Measurements from ENCODE around the gene C1orf198. TPM values are rescaled to one million over a fixed set of nuclear protein-coding genes. Genes with fewer than 3 reads are reported as not detected.

The C1orf198 gene, protein sequence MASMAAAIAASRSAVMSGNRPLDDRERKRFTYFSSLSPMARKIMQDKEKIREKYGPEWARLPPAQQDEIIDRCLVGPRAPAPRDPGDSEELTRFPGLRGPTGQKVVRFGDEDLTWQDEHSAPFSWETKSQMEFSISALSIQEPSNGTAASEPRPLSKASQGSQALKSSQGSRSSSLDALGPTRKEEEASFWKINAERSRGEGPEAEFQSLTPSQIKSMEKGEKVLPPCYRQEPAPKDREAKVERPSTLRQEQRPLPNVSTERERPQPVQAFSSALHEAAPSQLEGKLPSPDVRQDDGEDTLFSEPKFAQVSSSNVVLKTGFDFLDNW
- 29.7 and 35.0 TPM in 2 replicates for total RNA-seq (2014; rRNA removed; shearing (Covaris generic))

DNA sequence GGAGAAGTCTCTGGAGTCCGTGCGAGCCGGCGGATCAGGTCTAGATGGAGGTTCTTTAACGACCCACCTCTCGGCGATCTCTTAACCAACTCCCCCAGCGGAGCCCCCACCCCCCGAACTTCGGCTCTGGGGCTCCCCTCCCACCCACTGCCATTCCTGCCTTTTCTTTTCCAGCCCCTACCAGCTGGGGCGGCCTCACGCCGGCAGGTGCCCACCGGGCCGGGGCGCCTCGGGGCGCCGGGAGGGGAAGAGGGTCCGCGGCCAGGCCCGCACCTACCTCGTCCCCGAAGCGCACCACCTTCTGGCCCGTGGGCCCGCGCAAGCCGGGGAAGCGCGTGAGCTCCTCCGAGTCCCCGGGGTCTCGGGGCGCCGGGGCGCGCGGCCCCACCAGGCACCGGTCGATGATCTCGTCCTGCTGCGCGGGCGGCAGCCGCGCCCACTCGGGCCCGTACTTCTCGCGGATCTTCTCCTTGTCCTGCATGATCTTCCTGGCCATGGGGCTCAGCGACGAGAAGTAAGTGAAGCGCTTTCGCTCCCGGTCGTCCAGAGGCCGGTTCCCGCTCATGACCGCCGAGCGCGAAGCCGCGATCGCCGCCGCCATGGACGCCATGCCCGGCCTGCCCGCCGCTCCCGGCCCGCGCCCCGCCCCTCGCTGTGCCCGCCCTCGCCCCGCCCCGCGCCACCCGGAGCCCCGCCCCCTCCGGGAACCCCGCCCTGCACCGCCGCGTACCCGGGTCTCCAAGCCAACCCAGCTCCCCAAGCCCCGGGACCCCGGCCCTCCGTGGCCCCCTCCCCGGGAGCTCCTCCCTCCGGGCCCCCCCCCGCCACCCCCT, at the start of gene C1orf198:
Gene C1orf198, minus strand, starts transcription at position 619 of the 833 bp plus-strand sequence. Its CDS starts 9 bp downstream, at position 610.
- peak; percentile 44 for DNase-seq (ENCODE audit: low spot score)

DNA sequence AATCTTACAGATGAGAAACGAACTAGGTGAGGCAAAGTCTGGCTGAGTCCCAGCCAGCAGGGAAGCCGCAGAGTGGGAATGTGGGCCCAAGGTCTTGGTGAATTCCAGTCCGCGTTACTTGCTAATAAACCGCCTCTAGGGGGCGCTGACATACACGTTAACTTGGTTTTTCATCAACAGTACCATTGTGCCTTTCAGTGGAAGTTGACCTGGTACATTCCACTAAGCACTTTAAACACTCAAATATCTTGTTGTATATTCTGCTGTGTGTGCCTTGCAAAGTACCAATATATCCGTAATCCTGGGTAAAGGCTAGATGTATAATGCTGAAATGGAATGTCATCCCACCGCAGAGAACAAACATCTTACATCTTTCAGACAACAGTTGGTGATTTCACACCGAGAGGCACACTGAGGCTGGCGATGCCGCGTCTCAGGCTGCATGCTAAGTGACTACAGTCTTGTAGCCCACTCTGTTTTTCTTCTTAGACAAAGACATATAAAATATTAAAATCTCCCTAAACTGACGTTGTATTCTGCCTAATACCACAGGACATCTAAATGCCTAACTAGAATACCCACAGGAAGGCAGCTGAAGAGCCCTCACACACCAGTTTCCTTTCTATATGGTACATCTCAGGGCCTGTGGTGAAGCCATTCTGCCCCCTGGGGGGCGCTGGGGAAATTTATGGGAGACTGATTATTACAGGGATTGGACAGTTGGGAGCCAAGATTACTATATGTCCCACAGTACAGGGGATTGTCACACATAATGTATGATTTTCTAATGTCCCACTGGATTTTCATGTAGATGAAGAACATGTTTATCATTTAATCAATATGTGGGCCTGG, 49.2 kb upstream of the C1orf198 start:
- DNase-seq (ENCODE audit: low spot score): peak; percentile 91

DNA sequence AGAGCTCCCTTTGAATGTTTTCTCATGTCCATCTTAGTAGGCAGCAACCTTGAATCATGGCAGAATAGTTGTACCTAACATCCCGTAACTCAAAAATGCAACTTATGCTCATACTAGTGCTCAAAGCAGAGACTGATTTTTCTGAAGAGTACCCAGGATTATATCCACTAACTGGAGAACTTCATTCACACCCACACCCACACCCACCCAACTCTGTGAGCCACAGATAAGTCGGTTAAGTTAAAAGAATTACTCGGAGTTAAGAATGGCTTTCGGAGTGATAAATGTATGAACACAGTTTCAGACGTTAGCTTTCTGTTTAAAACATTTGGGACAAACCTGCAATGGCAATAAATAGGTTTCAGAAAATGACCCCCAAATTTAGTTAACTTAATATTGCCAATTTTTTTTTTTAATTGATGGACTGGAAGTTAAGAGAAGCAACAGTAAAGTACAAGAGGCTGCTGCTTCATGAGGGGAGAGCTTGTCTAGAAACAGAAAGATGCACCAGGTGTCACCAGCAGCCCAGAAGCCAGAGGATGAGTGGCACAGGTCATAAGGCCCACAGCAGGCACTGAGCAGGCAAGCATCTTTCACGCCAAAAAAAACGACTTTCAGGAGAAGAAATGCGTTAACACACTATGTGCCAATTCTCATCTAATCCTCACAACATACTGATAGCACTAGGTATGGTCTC, 48.4 kb upstream of the C1orf198 start:
- no peak for DNase-seq (ENCODE audit: low spot score)

DNA sequence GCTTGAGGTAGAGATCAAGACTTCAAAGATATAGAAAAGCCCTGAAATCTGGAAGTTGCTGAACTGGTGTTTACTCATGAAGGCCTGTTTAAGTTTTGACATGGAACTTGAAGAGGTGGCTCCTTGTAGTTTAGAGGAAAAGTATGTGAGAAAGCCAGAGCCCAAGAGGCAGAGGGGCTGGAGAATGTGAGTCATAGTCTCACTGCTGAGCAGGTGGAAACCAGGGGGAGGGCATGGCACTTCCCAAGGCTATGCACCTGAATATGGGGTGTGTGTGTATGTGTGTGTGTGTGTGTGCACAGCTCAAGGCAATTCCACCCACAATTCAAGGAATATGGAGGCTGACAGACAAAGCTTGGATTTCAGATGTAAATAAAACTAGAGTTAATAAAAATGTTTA, 46.8 kb upstream of the C1orf198 start:
- no peak for DNase-seq (ENCODE audit: low spot score)

DNA sequence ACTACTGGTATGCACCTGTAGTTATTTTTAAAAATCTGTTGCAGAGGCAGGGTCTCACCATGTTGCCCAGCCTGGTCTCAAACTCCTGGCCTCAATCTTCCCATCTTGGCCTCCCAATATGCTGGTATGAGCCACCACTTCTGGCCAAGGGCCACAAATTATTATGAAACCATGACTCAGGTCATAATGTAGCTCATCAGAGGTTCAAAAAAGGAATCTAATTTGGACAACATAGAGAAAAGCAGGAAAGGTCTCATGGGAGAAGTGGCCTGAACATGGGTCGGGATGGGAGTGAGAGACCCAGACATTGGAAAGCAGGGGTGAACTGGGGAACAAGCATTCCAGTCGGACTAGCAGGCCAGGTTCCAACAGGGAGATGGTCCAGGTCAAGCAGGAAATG, 45.2 kb upstream of the C1orf198 start:
- DNase-seq (ENCODE audit: low spot score): no peak

DNA sequence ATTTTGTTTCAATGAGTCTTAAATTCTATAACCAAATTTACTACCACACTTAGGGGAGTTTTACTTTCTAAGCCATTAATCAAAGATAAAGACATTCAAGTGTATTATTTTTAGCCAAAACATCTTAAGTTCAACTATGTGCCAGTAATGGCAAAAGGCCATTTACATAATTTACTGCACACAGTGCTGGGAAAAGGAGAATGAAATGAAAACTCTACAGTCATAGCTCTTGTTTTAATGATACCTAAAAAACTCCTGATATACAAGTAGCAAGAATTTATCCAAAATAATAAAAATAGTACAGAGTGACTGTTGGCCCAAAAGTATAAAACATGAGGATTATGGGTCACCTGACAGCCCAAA, 42.4 kb upstream of the C1orf198 start:
- no peak for DNase-seq (ENCODE audit: low spot score)

DNA sequence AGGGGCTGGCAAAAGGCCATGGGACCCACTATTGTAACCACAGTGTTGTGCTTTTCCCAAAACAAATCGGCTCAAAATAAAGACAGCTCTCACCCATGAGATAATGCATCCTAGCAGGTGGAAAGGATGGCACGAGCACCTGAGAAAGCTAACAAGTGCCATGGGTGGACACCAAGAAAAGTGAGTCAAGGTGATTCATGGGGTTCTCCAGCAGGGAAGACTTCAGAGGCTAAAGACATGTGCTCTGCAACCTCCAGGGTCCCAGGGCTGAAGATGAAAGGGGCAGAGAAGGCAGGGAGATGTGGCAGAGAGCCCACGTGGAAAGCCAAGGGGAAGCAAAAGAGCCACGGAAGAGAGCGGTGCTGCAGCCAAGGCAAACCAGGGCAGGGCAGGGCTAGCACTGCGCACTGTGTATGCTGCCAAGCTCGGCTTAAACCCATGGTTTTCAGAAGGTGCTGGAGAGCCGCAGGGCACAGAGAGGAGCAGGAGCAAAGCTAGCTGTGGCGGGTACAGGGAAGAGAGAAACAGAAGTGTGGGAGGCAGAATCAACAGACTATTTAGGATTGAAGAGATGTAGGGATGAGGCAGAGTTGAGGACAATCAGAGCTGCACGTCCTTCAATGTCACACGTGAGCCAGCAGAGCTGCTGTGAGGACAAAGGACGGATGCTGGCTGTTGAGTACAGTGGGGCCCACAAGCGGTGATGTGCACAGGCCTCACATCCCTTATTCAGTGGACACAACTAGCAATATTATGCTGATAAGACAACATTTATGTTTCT, 41.8 kb upstream of the C1orf198 start:
- DNase-seq (ENCODE audit: low spot score): no peak

DNA sequence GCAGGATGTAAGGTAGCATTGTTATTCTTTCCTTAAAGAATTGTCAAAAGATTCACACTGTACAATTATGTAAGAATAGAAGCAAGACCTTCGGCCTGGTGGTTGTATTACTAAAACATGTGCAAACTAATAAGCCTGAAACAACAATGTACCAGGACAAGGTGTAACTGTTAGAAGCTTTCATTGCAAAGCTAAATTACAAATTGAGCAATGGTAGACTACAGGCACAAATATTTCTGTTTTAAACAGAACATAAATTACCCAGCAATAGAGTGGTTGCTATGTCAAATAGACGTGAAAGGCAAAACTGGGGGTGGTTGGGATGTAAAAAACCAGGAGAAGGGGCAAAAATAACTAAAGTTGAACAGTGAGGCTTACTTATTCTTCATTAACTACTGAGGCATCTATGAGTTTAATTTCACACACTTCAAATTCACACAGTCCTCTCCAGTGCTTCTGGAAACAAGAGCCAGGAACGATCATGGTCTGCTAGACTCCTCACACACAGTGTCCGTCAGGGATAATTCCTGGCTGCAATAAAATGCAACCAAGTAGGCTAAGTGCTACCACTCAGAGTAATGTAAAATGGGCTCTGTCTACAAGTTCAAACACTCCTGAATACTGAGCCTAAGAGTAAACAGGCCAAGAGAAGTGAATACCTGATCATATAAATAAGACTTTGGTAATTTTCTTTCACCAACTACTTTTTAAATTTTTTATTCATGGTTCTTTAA, 39.3 kb upstream of the C1orf198 start:
- DNase-seq (ENCODE audit: low spot score): no peak

DNA sequence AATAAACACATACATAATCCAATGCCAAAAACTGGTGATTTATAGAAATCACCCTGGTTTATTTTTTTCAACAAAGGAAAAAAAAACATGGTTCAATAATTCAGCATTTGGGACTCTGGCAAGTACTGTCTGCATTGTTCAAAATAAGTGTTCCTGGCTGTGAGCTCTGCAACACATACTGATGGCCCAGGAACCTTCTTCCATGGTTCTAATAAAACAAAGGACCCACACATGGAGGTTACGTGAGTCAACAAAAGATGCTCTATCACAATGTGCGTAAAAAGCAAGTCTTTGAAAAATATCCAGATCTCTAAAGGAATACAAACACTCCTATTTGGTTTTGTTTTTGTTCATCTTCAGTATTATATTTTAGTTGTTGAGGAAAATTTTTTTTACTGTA, 37.9 kb upstream of the C1orf198 start:
- no peak for DNase-seq (ENCODE audit: low spot score)

DNA sequence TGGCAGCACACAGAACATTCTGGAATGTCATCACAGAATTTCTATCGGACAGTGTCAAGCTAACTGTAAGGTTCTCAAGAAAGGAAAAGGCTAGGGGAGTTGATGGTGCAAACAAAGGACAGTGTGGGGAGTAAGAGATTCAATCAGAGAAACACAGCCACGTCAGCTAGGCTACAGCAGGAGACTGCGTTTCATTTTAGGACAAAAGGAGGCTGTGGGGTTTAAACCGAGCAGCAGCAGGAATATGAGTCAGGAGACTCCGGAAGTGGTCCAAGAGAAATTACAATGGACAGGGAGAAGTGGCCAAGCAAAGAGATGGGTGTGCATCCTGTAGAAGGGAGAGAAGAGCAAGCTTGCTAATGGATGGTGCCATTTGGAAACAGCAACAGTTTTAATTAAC, 37.4 kb upstream of the C1orf198 start:
- no peak for DNase-seq (ENCODE audit: low spot score)

DNA sequence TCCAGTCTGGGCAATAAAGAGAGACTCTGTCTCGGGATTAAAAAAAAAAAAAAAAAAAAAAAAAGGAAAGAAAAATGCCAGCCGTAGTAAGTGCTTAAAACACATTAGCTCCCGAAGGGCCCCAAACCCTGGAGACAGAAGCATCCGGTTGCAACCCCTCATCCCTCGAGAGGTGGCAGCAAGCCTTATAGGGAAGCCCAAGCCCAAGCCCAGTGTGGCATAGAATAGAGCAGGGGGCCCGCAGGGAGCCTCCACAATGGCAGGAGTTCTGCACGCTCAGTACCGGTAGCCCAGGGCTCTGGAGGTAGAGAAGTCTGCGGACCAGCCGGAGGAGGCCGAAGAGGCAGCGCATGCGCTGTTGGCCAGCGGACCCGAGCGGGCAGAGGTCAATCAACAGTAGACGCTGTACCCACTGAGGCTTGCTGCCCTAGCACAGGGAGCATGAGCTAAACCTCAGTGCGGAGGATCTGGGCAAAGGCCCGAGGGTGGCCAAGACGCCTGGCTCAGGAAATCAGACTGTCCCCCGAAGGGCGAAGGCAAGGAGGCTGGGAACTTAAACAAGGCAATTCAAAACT, 34.1 kb upstream of the C1orf198 start:
- DNase-seq (ENCODE audit: low spot score): no peak

DNA sequence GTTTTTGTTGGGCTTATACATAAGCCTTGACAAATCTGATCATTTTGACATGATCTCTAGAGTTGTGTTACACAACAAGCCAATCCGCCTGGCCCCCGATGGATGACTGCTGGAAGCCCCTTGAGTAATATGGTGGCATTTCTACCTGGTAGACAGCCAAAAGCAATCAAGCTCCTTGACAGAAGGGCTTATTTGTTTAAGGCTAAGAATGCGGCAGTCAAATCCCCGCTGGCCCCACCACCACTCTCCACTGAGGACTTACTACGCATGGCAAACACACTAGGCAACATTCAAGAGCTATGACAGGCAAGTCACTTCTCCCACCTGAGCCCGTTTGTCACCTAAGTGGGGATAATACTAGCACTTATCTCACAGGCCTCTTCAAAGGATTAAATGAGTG, 33.4 kb upstream of the C1orf198 start:
- DNase-seq (ENCODE audit: low spot score): no peak

DNA sequence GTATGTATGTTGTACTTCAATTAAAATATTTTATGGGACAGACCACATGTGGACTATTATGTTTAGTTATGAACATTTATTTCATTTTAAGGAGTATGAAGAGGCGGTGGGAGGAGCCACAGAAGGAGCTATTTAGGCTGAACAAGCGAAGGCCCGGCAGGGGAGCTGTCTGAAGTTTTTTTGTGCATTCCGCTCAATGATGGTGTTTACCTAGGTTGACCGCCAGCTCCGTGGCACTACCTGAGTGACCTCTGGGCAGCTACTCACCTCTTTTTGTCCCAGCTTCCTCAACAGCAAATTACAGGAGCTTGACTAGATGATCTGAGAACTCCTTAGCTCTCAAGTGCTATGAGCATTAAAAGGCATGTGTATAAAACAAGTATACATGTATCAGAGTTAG, 32.7 kb upstream of the C1orf198 start:
- no peak for DNase-seq (ENCODE audit: low spot score)

DNA sequence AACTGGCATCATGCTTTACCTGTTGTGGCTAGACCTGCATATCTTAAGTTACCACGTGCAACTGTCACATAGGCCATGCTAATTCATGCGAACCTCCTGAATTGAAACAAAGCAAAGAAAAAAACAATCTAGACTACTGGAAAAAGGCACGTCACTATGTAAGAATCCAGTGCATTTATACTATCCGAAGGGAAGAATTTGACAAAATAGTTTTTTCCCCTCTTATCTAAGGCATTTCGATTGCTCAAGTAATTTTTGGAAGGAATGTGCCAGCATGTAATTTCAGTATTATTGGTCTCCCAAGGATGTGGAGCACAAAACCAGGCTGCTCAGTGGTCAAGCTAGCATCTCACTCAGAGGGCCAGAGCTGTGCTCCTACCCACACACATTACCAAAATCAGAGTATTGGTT, 31.5 kb upstream of the C1orf198 start:
- no peak for DNase-seq (ENCODE audit: low spot score)

DNA sequence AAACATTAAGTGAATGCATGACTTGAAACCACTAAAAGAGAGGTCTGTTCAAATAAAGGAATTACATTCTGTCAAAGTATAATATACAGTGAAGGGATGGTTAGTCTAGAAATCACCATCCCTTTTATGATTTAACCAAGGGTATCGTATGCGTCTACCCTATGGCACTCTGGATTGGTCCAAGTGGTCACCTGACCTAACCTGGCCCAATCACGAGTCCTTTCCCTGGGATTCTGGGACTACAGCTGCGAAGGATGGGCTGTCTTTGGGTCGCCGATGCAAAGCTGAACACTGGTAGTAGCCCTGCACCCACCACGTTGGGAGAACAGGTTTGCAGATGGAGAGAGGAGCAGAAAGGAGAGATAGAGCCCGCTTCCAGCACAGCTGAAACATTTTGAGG, 30.4 kb upstream of the C1orf198 start:
- DNase-seq (ENCODE audit: low spot score): no peak

DNA sequence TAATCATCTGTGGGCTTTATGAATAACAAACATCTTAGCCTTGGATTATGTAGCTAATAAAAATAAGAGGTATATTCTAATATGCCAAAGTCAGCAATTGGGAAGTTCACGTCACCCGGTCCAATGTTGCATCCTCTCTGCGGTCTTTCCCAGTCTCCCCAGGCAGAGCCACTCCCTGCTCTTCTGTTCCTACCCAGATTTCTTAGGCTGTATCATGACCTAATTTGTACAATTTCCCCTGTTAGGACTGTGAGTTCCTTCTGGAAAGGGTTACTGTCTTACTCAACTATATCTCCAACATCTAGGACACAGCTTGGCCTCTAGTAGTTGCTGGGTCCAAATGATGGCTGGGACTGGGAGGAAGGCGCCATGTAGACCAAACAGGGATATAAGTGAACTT, 29.8 kb upstream of the C1orf198 start:
- no peak for DNase-seq (ENCODE audit: low spot score)

DNA sequence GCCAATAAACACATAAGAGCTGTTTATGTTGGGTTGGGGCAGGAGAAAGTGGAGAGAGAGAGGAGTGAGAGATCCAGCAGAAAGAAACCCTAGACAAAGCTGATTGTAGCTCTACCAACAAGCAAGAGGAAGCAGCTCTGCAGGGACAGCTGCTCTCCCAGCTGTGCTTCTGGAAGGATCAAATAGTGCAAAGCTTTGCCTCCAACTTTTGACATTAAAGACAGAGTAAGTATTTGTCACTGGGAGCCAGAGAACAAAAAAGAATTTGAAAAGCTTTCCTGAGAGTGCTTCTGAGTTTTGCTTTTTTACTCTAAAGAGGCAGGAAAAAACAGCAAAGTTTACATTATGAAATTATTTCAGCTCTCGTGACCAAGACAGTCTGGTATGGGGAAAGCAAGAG, 28.5 kb upstream of the C1orf198 start:
- no peak for DNase-seq (ENCODE audit: low spot score)

DNA sequence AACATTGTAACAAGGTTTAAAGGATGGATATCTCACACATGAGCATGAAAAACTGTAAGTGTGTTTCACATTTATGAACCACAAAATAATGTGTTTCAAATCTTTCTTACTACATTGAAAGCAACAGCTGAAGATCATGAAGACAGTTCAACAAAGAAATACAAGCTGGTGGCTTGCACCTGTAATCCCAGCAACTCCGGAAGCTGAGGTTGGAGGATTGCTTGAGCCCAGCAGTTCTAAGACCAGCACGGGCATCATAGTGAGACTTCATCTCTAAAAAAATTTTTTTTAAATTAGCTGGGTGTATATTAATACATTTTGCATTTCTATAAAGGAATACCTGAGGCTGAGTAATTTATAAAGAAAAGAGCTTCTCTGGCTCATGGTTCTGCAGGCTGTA, 27.1 kb upstream of the C1orf198 start:
- no peak for DNase-seq (ENCODE audit: low spot score)

DNA sequence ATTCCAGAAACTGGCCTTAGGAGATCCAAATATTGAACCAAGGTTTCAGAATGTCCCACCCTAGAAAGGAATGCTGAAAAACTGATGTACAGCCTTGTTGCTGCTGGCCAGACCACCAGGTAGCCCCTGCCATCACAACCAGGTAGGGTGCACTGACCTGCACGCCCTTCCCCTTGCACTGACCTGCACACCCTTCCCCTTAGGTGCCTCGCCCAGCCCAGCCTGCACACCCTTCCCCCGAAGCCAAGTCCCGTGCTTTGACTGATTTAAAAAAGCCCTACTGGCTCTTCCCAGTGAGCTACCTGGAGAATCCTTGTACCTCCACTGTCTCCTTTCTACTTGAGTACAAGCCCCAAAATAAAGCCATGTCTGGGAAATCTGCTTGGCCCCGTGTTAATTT, 26.3 kb upstream of the C1orf198 start:
- no peak for DNase-seq (ENCODE audit: low spot score)

DNA sequence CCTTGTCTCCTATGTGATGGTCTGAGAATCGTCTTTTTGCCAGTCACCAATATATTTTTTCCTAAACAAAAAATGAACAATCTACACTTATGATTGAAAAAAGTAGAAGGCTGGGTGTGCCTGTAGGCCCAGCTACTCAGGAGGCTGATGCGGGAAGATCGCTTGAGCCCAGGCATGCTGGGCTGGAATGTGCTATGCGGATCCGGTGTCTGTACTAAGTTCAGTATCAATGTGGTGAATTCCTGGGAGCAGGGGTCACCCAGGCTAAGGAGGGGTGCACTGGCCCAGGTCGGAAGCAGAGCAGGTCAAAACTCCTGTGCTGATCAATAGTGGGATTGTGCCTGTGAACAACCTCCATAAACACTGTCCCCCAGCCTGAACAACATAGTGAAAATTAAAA, 25.7 kb upstream of the C1orf198 start:
- DNase-seq (ENCODE audit: low spot score): no peak

Measured in HT-29 (cell line).